Neuronal stem cell (in vitro differentiated cells): Measurements from ENCODE around the gene HS6ST3.

Experiments
- DNase-seq: peaks from one replicate; pipeline ENCODE4 v3.0.0-alpha.2; 2013; ENCODE audit warnings: low spot score
- H2AFZ ChIP-seq: one replicate; pipeline ENCODE4 v1.6.1; 2013; ENCODE audit warnings: mild to moderate bottlenecking, low read length, inconsistent platforms
- H2AK5ac ChIP-seq: 2 replicates; pipeline ENCODE4 v1.6.1; 2013; ENCODE audit warnings: low read depth, mild to moderate bottlenecking, inconsistent platforms, low read length, moderate library complexity, mixed read lengths
- H2BK120ac ChIP-seq: 2 replicates; pipeline ENCODE4 v1.6.1; 2013; ENCODE audit warnings: low read depth, mild to moderate bottlenecking, inconsistent platforms, low read length, moderate library complexity, mixed read lengths
- H2BK12ac ChIP-seq: one replicate; pipeline ENCODE4 v1.6.1; 2013; ENCODE audit warnings: low read length, inconsistent platforms
- H2BK15ac ChIP-seq: 2 replicates; pipeline ENCODE4 v1.6.1; 2013; ENCODE audit warnings: mild to moderate bottlenecking, low read length, inconsistent platforms, mixed read lengths
- H2BK5ac ChIP-seq: one replicate; pipeline ENCODE4 v1.6.1; 2013; ENCODE audit warnings: inconsistent platforms, mild to moderate bottlenecking, low read length, moderate library complexity
- H3K14ac ChIP-seq: one replicate; pipeline ENCODE4 v1.6.1; 2013; ENCODE audit warnings: low read length, inconsistent platforms
- H3K18ac ChIP-seq: 2 replicates; pipeline ENCODE4 v1.6.1; 2013; ENCODE audit warnings: low read length, inconsistent platforms
- H3K23ac ChIP-seq: 2 replicates; pipeline ENCODE4 v1.6.1; 2013; ENCODE audit warnings: low read depth, mild to moderate bottlenecking, mixed read lengths, low read length, inconsistent platforms; ENCODE audit not compliant: poor library complexity
- H3K27ac ChIP-seq: replicated peaks from 3 replicates; pipeline ENCODE4 v1.5.1; 2013; ENCODE audit warnings: low read length, inconsistent platforms
- H3K27me3 ChIP-seq, 3 experiments: 2 replicates each; pipeline ENCODE4 v1.6.1; 2013; ENCODE audit warnings: low read length in 3 of 3, mild to moderate bottlenecking in 2 of 3, inconsistent platforms in 1 of 3, low read depth in 1 of 3, mixed read lengths in 1 of 3, moderate library complexity in 1 of 3; ENCODE audit not compliant: control insufficient read depth in 3 of 3, insufficient read depth in 3 of 3
- H3K36me3 ChIP-seq, 2 donors: replicated peaks in 1 of 2; 2 replicates each; pipeline ENCODE4 v1.6.1; 2013; ENCODE audit warnings: low read length in 2 of 2; ENCODE audit not compliant: control insufficient read depth in 2 of 2, insufficient read depth in 2 of 2
- H3K4ac ChIP-seq: 2 replicates; pipeline ENCODE4 v1.6.1; 2013; ENCODE audit warnings: inconsistent platforms, mild to moderate bottlenecking, low read length, moderate library complexity
- H3K4me1 ChIP-seq, 2 donors: 1 replicate in 1 of 2; 2 replicates in 1 of 2; pipeline ENCODE4 v1.6.1; 2013; ENCODE audit warnings: low read length in 2 of 2, low read depth in 1 of 2; ENCODE audit not compliant: control insufficient read depth in 2 of 2, insufficient read depth in 1 of 2
- H3K4me2 ChIP-seq: one replicate; pipeline ENCODE4 v1.6.1; 2013; ENCODE audit warnings: mild to moderate bottlenecking, low read length, inconsistent platforms; ENCODE audit not compliant: insufficient read depth, poor library complexity, severe bottlenecking
- H3K4me3 ChIP-seq, 2 donors: 2 replicates each; pipeline ENCODE4 v1.5.1; 2013; ENCODE audit warnings: low read length in 2 of 2, mild to moderate bottlenecking in 2 of 2, inconsistent platforms in 1 of 2, moderate library complexity in 1 of 2
- H3K79me1 ChIP-seq: one replicate; pipeline ENCODE4 v1.6.1; 2013; ENCODE audit warnings: low read depth, mild to moderate bottlenecking, inconsistent platforms, low read length, moderate library complexity
- H3K9ac ChIP-seq: one replicate; pipeline ENCODE4 v1.6.1; 2013; ENCODE audit warnings: mild to moderate bottlenecking, low read depth, low read length, inconsistent platforms; ENCODE audit not compliant: poor library complexity
- H3K9me3 ChIP-seq, 2 donors: replicated peaks in 1 of 2; 2 replicates each; pipeline versions ENCODE3 to v1.6.1; 2013; ENCODE audit warnings: low read length in 2 of 2, mild to moderate bottlenecking in 2 of 2, inconsistent platforms in 1 of 2, low read depth in 1 of 2, mixed read lengths in 1 of 2, moderate library complexity in 1 of 2; ENCODE audit not compliant: control insufficient read depth in 2 of 2, insufficient read depth in 1 of 2
- H4K8ac ChIP-seq: one replicate; pipeline ENCODE4 v1.6.1; 2013; ENCODE audit warnings: low read depth, mild to moderate bottlenecking, inconsistent platforms, low read length, moderate library complexity
- H4K91ac ChIP-seq: one replicate; pipeline ENCODE4 v1.6.1; 2013; ENCODE audit warnings: low read length, low read depth, mild to moderate bottlenecking, inconsistent platforms; ENCODE audit not compliant: poor library complexity
- whole genome bisulfite sequencing, 2 donors: extraction: QIAGEN DNeasy Blood & Tissue Kit; methylation state at CpG; one replicate each; pipeline ENCODE4 v1.1.7; 2013; ENCODE audit warnings: missing lambda C conversion rate in 2 of 2, mixed read lengths in 1 of 2; ENCODE audit not compliant: insufficient read length in 2 of 2, insufficient replicate concordance in 1 of 2; ENCODE audit errors: extremely low coverage in 2 of 2; 5-methylcytosine and 5-hydroxymethylcytosine counted together

HS6ST3 gene

GRCh38 chr13:96792736-96793403, 703.0 kb downstream of the HS6ST3 start:
- no peak overlapping the region for H3K4me2 ChIP-seq
- no peak overlapping the region for H2AK5ac ChIP-seq
- H2BK12ac ChIP-seq, result no peak overlapping the region
- no peak overlapping the region for H4K91ac ChIP-seq
- H2BK15ac ChIP-seq, result no peak overlapping the region
- H3K27me3 ChIP-seq, result no peaks in the 10 kb centered on the region
- H4K8ac ChIP-seq, result no peak overlapping the region
- H3K9me3 ChIP-seq, result no peaks in the 10 kb centered on the region
- H3K36me3 ChIP-seq, result no peaks in the 10 kb centered on the region
- no peak overlapping the region for H3K23ac ChIP-seq
- no peak overlapping the region for H3K9ac ChIP-seq
- H3K14ac ChIP-seq, result no peak overlapping the region
- no peak overlapping the region for H2BK5ac ChIP-seq
- no peaks in the 10 kb centered on the region for H3K4me1 ChIP-seq
- H3K18ac ChIP-seq, result no peak overlapping the region
- no peak overlapping the region for H2BK120ac ChIP-seq
- H3K79me1 ChIP-seq, result no peaks in the 10 kb centered on the region
- no peak overlapping the region for H3K4me3 ChIP-seq
- no CpG with 5 or more reads among the region's 8 CpGs for WGBS, 2 donors
- H3K27ac ChIP-seq, result no peak overlapping the region
- no peak overlapping the region for H3K4ac ChIP-seq
- no peak for DNase-seq
- H2AFZ ChIP-seq, result no peak overlapping the region

GRCh38 chr13:96793404-96793755, 703.5 kb downstream of the HS6ST3 start:
- no peak overlapping the region for H2BK5ac ChIP-seq
- no peak overlapping the region for H3K18ac ChIP-seq
- H3K27ac ChIP-seq, result no peak overlapping the region
- H4K8ac ChIP-seq, result no peak overlapping the region
- H4K91ac ChIP-seq, result no peak overlapping the region
- no peak overlapping the region for H2AK5ac ChIP-seq
- WGBS, 2 donors, result no CpG with 5 or more reads among the region's 4 CpGs
- no peak overlapping the region for H2AFZ ChIP-seq
- H3K79me1 ChIP-seq, result no peaks in the 10 kb centered on the region
- H3K23ac ChIP-seq, result no peak overlapping the region
- no peaks in the 10 kb centered on the region for H3K36me3 ChIP-seq
- no peak overlapping the region for H3K14ac ChIP-seq
- H3K27me3 ChIP-seq, result no peaks in the 10 kb centered on the region
- no peak for DNase-seq
- H3K9ac ChIP-seq, result no peak overlapping the region
- no peak overlapping the region for H2BK120ac ChIP-seq
- no peak overlapping the region for H2BK12ac ChIP-seq
- no peak overlapping the region for H3K4me3 ChIP-seq
- H3K4ac ChIP-seq, result no peak overlapping the region
- no peaks in the 10 kb centered on the region for H3K9me3 ChIP-seq
- no peak overlapping the region for H2BK15ac ChIP-seq
- H3K4me1 ChIP-seq, result no peaks in the 10 kb centered on the region
- no peak overlapping the region for H3K4me2 ChIP-seq

GRCh38 chr13:96794669-96795068, 704.8 kb downstream of the HS6ST3 start:
- no peak overlapping the region for H3K4me3 ChIP-seq
- no peak overlapping the region for H3K4ac ChIP-seq
- no peaks in the 10 kb centered on the region for H3K79me1 ChIP-seq
- H3K27ac ChIP-seq, result no peak overlapping the region
- H2AK5ac ChIP-seq, result no peak overlapping the region
- no peak for DNase-seq
- no peak overlapping the region for H3K9ac ChIP-seq
- H3K14ac ChIP-seq, result no peak overlapping the region
- H3K23ac ChIP-seq, result no peak overlapping the region
- H2BK12ac ChIP-seq, result no peak overlapping the region
- H3K27me3 ChIP-seq, result no peaks in the 10 kb centered on the region
- no peak overlapping the region for H3K4me2 ChIP-seq
- H3K4me1 ChIP-seq, result no peaks in the 10 kb centered on the region
- H2AFZ ChIP-seq, result no peak overlapping the region
- no peak overlapping the region for H2BK120ac ChIP-seq
- H4K8ac ChIP-seq, result no peak overlapping the region
- H2BK5ac ChIP-seq, result no peak overlapping the region
- no peak overlapping the region for H3K18ac ChIP-seq
- H2BK15ac ChIP-seq, result no peak overlapping the region
- no peaks in the 10 kb centered on the region for H3K9me3 ChIP-seq
- H3K36me3 ChIP-seq, result no peaks in the 10 kb centered on the region
- no peak overlapping the region for H4K91ac ChIP-seq

GRCh38 chr13:96795670-96796069, 705.8 kb downstream of the HS6ST3 start:
- Histone ChIP-seq H4K91ac (no peak overlapping the region), H3K27ac (no peak overlapping the region)

More at GRCh38 chr13:96795670-96796069, 705.8 kb downstream of the HS6ST3 start:
- Histone ChIP-seq H3K23ac (no peak overlapping the region), H2BK120ac (no peak overlapping the region), H2BK12ac (no peak overlapping the region), H3K4me1 (no peaks in the 10 kb centered on the region), H3K18ac (no peak overlapping the region), H3K4me2 (no peak overlapping the region), H2BK15ac (no peak overlapping the region), H4K8ac (no peak overlapping the region), H3K9me3 (no peaks in the 10 kb centered on the region), H2BK5ac (no peak overlapping the region), H2AK5ac (no peak overlapping the region), H3K4me3 (no peak overlapping the region), H3K36me3 (no peaks in the 10 kb centered on the region), H2AFZ (no peak overlapping the region), H3K79me1 (no peaks in the 10 kb centered on the region), H3K27me3 (no peaks in the 10 kb centered on the region), H3K14ac (no peak overlapping the region), H3K9ac (no peak overlapping the region), H3K4ac (no peak overlapping the region)
- WGBS, 2 donors, result no CpG with 5 or more reads among the region's 2 CpGs
- DNase-seq, result no peak
